HG02943 (cell line): ENCODE data around the gene DBNDD1.
"Not testable (repeated sequence)": the region's sequence is repeated elsewhere in the genome, so short reads cannot be mapped to it uniquely, and the experiment has no call there.

Experiments used
- ATAC-seq: cut with Tn5 transposase; IDR thresholded peaks from one replicate; pipeline ENCODE4 v1.9.1; 2021; ENCODE audit warnings: mild to moderate bottlenecking, low read depth, moderate library complexity; ENCODE audit not compliant: unreplicated experiment

The DBNDD1 gene, protein sequence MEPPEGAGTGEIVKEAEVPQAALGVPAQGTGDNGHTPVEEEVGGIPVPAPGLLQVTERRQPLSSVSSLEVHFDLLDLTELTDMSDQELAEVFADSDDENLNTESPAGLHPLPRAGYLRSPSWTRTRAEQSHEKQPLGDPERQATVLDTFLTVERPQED

DNA sequence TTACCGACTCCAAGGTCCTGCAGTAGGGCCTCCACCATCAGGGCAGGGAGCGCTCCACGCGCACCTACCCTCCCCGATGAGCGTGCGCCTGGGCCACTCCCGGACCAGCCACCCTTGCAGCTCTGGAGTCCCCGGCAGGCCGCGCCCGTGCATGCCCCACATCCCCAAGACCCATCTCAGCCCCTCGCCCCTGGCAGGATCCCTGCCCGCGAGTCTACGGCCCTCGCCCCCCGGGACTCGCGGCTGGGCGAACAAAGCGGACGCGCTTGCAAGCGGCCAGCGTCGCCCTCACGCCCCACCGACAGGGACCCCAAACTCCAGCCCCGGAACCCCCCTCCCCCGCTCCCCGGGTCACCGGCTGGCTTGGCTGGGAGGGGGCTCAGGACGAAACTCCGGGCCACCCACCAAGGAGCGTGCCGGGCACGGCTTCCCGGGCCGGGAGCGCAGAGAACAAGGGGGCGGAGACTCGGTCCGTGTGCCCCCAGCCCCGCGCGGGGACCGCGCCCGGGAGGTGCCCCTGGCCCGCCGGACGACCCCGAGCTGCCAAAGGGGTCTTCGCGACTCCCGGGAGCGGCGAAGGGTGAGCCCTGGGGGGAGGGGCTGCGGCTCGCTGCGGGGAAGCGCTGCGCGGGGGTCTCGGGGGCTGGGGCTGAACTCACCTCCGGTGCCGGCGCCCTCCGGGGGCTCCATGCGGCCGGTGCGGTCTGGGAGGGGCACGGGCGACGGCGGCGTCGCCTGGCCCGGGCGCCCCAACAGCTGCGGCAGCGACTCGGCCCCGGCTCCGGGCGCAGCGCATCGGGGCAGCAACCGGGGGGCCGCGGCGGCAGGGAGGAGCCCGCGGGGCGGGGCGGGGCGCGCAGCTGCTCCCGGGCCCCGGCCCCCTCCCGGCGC lies at the start of gene DBNDD1:
Gene DBNDD1 (minus strand): TSS at position 805 of the 891 bp plus-strand sequence. CDS start 115 bp downstream, at position 690.
- ATAC-seq, result no peak

DNA sequence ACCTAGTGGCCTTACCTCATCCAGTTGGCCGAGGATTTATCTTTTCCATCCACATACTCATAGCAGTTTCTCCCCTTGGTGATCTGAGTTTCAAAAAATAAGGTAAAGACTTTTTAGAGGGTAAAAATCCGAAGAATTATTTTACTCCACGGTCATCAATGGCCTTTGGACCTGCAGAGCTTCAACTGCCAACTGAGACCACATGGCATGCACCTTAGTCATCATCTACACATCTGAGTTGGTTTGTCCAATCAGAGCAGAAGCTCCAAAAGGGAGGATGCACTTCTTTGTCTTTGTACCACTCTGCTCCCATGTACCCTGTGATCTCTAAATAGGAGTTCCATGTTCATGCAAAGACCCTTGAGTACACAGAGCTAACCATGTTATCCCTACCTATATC lies 42.2 kb upstream of the DBNDD1 start:
- no peak for ATAC-seq

DNA sequence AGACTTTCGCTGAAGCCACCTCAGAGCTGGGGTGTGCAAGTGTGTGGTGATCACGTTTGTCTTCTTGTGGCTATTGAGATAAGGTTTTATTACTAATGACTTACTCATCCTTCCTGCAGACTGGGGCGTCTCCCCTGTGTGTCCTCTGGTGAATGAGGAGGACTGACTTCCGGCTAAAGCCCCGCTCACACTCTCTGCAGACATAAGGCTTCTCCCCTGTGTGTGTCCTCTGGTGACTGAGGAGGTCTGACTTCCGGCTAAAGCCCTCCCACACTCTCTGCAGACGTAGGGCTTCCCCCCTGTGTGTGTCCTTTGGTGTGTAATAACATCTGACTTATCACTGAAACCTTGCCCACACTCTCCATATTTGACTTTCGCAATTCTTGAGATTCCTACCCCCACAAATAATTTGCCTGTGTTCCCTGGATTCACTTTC lies 38.5 kb upstream of the DBNDD1 start:
- no peak for ATAC-seq

DNA sequence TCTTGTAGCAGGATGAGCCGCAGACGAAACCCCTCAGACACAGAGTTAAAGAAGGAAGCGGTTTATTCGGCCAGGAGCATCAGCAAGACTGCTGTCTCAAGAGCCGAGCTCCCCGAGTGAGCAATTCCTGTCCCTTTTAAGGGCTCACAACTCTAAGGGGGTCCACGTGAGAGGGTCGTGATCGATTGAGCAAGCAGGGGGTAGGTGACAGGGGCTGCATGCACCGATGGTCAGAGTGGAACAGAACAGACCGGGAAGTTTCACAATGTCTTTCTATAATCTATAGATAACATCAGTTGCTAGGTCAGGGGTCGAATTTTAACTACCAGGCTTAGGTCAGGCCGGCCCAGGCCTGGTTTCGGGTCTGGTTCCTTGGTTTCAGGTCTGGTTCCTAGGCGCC lies 37.3 kb upstream of the DBNDD1 start:
- not testable (repeated sequence) for ATAC-seq

DNA sequence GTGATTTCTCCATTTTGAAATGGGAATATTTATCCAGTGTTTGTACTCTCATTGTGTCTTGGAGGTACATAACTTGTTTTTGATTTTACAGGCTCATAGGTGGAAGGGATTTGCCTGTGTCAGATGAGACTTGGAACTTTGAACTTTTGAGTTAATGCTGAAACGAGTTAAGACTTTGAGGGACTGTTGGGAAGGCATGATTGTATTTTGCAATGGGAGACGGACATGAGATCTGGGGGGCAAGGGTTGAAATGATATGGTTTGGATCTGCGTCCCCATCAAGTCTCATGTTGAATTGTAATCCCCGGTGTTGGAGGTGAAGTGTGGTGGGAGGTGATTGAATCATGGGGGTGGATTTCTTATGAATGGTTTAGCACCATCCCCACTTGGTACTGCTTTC lies 36.1 kb upstream of the DBNDD1 start:
- no peak for ATAC-seq

DNA sequence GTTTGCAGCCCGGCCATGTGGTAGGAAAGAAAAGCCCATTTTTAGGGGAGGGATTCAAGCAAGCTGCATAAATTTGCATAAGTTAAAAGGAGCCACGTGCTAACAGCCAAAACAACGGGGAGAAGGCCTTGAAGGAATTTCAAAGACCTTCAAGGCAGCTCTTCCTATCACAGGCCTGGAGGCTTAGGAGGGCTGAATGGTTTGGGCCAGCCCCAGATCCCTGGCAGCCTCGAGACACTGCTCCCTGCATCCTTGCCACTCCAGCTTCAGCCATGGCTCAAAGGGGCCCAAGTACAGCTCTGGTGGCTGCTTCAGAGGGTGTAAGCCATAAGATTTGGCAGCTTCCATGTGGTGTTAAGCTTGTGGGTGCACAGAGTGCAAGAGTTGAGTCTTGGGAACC lies 35.3 kb upstream of the DBNDD1 start:
- no peak for ATAC-seq

DNA sequence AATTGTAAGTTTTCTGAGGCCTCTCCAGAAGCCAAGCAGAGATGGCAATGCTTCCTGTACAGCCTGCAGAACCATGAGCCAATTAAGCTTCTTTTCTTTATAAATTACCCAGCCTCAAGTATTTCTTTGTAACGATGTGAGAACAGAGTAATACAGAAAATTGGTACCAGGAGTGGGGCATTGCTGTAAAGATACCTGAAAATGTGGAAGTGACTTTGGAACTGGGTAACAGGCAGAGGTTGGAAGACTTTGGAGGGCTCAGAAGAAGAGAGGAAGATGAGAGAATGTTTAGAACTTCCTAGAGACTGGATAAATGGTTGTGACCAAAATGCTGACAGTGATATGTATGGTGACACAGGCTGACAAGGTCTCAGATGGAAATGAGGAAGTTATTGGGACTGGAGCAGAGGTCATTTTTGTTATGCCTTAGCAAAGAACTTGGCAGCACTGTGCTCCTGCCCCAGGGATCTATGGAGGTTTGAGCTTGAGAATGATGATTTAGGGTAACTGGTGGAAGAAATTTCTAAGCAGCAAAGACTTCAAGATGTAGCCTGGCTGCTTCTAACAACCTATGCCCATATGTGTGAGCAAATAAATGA lies 34.7 kb upstream of the DBNDD1 start:
- ATAC-seq, result no peak

DNA sequence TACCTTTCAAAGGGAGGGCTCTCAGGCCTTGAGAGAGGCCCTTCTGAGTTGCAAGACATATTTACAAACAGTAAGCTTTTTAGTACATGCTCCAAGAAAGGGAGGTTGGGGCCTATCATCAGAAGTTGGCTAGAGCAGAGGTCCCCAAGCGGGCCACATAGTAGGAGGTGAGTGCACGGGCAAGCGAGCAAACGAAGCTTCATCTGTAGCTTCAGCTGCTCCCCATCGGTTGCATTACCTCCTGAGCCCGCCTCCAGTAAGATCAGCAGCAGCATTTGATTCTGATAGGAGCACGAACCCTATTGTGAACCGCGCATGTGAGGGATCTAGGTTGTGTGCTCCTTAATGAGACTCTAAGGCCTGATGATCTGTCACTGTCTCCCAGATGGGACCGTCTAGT lies 31.7 kb upstream of the DBNDD1 start:
- ATAC-seq, result no peak

DNA sequence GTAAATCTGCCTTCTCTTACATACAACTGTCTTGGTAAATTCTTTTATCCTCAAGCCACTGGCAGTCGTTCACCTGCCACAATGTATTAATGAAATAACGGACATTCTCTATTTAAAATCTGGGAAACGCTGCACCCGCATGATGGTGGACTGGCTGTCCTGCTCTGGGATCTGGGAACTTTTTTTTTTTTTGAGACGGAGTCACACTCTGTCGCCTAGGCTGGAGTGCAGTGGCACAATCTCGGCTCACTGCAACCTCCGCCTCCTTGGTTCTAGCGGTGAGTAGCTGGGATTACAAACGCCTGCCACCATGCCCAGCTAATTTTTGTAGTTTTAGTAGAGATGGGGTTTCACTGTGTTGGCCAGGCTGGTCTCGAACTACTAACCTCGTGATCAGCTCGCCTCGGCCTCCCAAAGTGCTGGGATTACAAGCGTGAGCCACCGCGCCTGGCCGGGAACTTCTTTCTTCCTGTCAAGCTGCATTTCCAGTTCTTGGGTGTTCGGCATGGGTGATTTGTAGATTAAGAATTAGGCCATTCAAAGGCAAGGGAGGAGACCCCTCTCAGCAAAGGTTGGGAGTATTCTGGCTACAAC lies 29.6 kb upstream of the DBNDD1 start:
- no peak for ATAC-seq

DNA sequence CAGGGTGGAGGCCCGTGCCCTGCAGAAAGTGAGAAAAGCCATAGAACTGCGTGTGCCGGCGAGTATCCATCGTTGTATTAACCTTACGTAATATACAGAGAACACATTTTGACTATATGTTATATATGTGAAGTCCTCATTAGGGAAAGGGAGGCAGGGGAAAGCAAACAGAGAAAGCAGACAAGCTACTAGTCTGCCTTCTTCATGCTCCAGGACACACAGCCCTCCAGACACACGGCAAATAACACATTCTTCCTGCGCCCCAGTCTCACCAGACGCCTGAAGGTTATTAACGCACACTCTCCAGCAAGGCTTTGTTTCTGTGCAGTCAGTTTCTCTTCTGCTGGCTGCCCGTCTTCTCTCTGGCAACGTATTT lies 29.1 kb upstream of the DBNDD1 start:
- ATAC-seq, result no peak

DNA sequence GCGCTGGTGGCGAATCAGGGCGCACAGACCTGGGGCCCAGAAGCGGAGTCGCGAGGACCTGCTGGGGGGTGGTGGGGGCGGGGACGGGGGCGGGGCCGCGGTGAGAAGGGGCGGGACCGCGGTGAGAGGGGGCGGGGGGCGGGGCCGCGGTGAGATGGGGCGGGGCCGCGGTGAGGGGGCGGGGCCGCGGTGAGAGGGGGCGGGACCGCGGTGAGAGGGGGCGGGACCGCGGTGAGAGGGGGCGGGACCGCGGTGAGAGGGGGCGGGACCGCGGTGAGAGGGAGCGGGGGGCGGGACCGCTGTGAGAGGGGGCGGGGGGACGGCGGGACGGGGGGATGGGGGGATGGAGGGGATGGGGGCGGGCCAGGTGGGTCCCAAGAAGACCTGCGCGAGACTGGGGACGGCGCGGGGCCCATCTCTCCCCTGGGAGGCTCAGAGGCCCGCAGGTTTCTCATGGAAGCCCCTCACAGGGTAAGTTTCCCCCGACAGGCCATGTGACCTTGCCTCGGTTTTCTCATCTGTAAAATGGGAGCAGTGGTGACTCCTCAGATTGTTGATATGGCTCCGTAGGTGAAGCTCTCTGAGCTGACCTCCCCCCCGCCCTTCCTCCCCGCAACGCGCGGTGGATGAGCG lies 28.6 kb upstream of the DBNDD1 start:
- no peak for ATAC-seq

DNA sequence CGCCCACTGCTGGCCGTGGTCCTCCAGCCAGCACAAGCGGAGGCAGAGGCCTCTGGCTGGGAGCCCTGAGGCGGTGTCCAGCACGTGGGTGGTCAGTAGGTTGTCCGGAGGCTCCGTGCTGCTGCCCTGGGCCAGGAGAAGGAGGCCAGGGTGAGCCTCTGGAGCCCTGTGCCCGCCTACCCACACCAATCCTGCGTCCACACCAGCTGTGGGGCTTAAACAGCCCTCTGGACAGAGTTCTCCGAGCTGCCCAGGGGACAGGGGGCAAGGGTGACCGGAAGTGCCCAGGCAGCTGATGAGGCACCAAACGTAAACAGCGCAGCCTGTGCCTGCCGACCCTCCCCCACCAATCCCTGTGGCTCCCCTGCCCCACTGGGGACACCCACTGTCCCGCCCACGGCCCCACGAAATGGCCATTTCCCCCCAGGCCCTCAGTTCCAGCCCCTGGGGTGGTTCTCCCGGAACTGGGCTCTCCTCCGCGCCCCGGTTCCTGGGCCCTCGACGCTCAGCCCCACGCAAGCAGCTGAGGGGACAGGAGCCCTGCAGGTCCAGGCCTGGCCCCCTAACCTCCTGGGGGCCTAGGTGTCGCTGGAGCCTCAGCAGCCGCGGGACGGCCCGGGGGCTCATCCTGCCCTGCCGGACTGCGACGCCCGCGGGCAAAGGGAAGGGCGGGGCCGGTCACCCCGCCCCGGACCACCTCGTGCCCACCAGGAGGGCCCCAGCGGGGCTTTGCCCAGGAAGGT lies 27.9 kb upstream of the DBNDD1 start:
- ATAC-seq, result no peak

DNA sequence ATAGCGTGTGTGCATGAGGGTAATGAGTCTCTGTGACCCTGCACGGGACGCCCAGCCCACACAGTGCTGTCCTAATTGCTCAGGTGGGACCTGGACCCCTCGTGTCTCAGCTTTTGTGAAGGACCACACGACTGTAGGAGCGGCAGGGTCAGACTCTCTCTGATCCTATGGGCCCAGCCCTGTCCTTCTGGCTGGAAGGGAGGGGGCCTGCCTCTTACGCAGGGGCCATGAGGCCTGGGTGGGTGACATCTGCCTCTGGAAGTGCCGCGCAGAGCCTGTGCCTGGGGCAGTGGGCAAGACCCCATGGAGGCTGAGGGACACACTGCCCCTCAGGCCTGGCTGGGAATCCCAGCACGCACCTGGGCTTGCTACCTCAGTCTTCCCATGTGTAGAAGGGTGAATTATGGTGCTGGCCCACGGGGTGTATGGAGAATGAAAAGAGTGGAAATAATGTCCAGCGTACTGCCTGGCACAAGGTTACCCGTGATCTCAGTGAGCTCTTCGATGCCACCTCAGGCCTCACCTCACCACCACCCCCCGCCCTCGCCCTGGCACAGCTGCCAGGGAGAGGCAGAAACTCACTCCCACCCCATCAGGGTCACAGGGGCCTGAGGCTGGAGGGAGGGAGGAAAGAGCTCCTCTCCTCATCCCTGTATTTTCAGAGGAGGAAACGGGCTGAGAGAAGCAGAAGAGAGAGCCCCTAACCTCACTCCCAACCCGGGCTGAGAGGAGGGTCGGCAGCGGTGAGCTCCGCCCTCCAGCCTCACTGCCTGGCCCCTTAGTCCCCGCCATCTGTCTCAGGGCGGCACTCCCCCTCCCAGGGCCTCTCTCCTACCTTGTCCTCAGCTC lies 27.1 kb upstream of the DBNDD1 start:
- no peak for ATAC-seq

DNA sequence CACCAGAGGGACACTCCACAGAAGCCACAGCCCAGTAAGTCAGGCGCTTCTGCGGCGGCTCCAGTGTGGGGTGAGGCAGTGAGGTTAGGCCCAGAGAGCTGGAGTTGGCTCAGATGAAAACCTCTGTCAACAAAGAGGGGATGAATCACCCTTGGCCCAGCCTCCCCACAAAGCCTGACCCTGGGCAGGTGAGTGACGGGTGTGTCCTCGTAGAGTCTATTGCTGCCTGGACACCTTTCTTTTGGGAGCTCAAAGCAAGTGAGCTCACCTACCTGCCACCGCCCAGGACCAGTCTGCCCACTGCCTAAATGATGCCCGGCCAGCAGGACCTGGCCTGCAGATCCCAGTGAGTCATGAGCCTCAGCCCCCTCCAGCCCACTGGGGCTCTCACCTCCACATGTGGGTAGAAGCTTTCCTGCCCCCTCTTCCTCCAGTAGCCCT lies 24.9 kb upstream of the DBNDD1 start:
- no peak for ATAC-seq

DNA sequence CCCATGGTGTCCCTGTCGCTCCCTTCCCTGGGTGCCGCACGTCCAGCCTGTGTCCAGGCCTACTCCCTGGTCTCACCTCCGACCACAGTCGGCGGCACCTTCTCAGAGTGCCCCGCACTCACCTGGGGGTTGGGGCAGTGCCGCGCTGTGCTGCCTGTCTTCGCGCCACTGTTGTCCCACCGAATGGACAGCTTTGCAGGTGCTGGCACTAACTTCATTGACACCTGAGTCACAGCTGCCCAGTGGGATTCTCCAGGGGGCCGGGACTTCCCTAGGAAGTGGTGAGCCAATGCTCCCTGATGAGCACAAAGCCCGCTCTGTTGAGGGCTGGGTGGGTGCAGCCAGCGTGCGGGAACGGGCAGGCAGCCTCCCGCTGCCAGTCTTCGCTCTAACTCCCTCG lies 24.3 kb upstream of the DBNDD1 start:
- no peak for ATAC-seq

DNA sequence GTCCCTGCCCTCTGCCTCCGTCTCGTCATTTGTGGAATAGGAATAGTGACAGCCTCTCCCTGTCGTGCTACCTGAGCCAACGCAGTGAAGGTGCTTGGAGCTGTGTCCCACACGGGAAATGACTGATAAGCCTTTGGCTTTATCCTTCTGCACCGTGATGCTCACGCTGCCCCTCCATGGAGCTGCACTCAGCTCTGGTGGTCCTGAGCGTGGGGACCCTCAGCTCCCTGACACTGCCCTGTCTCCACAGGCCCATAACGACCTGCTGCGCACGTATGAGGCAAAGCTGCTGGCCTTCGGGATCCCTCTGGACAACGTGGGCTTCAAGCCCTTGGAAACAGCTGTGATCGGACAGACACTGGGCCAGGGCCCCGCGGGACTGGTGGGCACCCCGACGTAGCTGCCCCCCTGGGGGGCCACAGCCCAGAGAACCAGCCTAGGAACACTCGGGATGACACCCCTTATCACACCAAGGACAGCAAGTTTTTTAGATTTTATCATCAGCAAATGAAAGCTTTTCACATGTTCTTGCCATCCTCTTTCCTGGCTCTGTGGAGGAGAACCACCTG lies 23.8 kb upstream of the DBNDD1 start:
- ATAC-seq, result no peak

DNA sequence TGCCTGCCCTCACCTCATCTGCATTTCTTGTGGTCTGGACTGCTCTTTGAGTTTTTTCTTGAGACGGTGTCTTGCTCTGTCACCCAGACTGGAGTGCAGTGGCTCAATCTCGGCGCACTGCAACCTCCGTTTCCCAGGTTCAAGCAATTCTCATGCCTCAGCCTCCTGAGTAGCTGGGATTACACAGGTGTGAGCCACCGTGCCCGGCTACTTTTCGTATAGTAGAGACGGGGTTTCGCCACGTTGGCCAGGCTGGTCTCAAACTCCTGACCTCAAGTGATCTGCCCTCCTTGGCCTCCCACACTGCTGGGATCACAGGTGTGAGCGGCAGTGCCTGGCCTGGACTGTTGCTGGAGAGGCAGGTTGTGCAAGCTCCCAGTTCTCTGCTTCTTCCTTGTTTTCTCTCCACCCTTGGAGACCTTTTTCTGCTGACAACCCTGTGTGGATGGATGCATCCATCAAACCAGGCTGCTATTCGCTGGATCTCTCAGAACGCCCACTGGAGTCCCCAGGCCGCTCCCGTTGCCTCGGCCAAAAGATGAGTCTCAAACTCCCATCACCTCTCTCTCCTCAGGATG lies 22.7 kb upstream of the DBNDD1 start:
- no peak for ATAC-seq

DNA sequence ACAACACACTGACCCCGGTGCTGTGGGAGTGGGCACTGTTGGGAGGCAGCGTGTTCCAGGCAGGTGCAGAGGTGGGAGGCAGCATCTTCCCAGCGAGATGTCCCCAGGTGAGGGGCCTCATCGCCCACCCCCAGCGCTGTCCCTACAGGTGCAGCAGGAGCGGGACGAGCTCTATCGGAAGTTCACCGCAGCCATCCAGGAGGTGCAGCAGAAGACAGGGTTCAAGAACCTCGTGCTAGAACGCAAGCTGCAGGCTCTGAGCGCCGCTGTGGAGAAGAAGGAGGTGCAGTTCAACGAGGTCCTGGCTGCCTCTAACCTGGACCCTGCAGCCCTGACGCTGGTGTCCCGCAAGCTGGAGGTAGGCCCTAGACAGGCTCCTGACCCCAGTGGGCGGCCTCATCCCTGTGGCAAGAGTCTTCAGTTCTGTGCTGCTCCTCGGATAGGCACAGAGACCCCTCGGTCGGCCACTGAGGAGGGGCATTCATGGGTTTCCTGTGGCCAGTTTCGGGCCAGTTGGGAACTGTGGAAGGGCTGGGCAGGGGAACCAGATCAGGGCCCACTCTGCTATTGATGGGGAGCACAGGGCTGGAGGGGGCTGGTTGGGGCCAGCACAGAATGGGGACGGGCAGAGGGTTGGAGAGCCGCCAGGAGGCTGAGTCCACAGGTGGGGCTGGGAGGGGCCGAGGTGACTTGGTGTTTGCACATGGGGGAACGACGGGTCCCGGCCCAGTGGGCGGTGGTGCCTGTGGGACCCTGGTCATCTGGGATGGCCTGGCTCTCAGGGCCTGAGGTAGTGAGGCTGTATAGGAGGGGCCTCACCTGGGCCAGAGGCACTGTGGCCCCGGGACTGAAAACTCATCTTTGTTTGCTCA lies 21.1 kb upstream of the DBNDD1 start:
- ATAC-seq, result no peak
